OCI-LY3 (cell line): ENCODE data around the gene GNE.

Source experiments
- EZH2phosphoT487 ChIP-seq: fragments of 200-600 bp; shearing (Covaris generic); IDR thresholded peaks from 2 replicates; pipeline ENCODE4 v1.6.1; 2018; ENCODE audit warnings: antibody characterized with exemption, mixed run types, low read depth
- TF ChIP-seq, protein P1 (sequence below): fragments of 200-600, 300-600 bp; sonication (generic); IDR thresholded peaks from 2 replicates; pipeline ENCODE4 v1.5.1; 2014; ENCODE audit warnings: antibody characterized with exemption, low read length, low read depth

DNA sequence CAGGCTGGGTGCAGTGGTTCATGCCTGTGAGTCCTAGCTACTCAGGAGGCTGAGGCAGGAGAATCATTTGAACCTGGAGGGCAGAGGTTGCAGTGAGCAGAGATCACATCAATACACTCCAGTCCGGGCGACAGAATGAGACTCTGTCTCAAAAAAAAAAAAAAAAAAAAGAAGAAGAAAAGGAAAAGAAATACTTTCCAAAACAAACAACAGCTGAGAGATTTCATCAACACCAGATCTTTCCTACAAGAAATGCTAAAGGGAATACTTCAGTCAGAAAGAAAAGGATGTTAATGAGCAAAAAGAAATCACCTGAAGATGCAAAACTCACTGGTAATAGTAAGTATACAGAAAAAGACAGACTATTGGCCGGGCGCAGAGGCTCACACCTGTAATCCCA, 80.7 kb downstream of the GNE start:
- TF ChIP-seq, protein P1, sequence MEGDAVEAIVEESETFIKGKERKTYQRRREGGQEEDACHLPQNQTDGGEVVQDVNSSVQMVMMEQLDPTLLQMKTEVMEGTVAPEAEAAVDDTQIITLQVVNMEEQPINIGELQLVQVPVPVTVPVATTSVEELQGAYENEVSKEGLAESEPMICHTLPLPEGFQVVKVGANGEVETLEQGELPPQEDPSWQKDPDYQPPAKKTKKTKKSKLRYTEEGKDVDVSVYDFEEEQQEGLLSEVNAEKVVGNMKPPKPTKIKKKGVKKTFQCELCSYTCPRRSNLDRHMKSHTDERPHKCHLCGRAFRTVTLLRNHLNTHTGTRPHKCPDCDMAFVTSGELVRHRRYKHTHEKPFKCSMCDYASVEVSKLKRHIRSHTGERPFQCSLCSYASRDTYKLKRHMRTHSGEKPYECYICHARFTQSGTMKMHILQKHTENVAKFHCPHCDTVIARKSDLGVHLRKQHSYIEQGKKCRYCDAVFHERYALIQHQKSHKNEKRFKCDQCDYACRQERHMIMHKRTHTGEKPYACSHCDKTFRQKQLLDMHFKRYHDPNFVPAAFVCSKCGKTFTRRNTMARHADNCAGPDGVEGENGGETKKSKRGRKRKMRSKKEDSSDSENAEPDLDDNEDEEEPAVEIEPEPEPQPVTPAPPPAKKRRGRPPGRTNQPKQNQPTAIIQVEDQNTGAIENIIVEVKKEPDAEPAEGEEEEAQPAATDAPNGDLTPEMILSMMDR = no peak
- no peak for TF ChIP-seq EZH2phosphoT487
